ENCODE measurements around the gene PPIA.
"Not testable (repeated sequence)": the region's sequence is repeated elsewhere in the genome, so short reads cannot be mapped to it uniquely, and the experiment has no call there.

The PPIA gene

DNA sequence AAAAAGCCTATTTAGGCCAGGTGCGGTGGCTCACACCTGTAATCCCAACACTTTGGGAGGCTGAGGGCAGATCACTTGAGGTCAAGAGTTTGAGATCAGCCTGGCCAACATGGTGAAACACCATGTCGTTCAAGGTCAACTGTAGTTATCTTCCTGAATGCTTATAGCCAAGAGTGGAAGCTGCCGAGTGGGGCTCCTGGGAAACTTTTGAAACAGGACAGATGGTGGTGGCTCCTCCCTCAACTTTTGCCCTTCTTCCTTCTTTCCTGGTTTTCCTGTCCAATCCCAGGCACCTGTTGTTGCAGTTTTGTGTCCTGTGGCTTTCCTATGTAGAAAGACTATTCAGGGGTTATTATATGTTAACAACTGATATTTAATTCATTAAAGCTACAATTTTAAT lies 8.7 kb upstream of the PPIA start:
- no peak for DNase-seq (ENCODE audit: low spot score)

DNA sequence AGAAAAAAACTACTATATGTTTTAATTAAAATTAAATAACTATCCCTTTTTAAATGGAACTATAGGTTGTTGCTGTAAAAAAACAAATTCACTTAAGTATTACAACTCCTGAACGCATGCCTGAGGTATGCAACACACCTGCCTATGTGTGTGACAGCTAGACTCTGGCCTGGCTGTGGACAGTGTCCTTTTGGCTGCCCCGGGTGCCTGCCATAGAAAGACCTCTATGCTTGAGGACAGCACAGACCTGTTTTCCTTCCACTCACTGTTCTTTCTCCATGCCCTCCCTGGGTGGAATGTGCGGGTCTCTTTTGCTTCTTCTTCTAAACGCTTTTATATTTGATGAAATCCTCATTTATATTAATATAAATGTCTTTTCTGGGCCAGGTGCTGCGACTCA lies 6.5 kb upstream of the PPIA start:
- DNase-seq (ENCODE audit: low spot score) = no peak

DNA sequence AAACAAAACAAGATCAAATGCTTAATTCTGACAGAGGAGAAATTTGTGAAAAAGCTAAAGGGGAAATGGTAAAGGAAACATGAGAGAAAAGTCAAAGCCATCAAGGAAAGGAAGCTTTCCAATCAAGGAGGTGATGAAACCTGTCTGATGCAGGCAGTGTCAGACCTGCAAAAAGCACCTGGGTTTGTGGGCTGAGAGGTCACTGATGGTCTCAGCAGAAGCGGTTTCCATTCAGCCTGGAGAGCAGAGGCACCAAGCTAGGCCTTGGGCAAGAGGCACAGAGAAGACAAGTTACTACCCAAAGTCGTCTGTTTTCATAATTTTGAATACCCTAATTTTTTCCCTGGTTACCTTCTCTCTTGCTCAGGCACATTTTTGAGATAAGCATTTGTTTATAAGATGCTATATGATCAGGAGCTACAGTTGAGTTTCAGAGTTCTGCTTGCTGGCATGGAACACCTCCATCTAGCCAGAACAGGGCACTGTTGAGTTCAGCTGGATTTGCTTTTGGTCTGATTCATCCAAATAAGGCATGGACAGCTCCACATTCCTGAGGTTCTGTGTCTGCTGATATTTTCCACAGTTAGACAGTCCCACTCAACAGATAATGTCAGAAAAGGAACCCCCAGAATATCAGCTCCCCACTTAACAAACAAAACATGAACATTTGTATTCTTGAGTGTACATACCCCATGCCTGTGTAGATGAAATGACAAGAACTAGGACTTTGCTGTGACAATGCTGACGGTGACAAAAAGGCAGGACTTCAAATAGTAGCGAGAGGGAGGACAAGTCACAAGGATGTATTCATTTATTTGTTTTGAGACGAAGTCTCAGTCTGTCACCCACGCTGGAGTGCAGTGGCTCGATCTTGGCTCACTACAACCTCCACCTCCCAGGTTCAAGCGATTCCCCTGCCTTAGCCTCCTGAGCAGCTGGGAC lies 4.9 kb upstream of the PPIA start:
- no peak for DNase-seq (ENCODE audit: low spot score)

DNA sequence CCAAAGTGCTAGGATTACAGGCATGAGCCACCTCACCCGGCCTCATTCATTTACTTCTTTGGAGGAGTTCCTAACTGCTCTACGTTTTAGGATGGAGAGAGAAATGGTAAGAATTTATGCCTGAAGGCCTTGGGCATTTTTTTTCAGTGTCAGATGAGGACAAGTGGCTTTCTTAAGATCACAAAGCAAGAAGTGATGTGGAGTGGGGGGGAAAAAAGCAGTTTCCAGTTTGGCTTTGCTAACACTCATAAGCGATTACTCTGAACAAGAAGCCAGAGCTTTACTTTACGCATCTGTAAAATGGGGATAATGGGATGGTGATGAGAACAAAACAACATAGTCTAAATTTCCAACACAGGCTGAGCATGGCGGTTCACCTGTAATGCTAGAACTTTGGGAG lies 2.6 kb upstream of the PPIA start:
- DNase-seq (ENCODE audit: low spot score) = no peak

DNA sequence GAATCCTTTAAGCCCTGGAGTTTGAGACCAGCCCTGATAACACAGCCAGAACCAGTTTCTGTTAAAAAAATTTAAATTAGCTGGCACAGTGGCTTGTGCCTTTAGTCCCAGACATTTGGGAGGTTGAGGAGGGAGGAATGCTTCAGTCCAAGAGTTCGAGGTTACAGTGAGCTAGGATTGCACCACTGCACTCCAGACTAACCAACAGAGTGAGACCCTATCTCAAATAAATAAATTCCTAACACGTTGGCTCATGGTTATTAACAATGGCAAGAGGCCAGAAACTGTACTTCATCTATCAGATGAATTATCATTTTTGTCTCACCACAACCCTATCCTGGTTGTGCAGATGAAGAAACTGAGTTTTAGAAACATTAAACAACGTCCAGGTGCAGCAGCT lies 2.1 kb upstream of the PPIA start:
- no peak for DNase-seq (ENCODE audit: low spot score)

DNA sequence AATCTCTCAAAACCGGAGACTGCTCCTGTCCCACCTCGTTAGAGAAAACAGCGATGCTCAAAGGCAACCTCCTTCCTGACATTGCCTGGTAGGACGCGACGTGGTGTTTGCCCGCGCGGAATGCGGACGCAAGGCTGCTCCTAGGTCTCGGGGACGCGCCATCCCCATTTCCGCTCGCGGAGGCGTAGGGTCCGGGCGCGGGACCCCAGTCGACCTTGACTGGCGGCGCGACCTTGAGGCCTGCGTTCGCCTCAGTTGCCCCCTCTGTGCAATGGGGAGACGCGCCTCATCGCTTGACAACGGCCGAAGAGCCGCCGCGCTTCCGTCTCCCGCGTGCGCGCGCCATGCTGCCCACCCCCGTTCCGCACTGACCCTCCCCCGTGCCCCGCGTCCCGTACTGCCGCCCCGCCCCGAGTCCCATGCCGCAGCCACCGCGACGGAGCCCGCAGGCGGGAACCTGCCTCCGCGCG lies 412 bp upstream of the PPIA start:
- DNase-seq (ENCODE audit: low spot score) = no peak

DNA sequence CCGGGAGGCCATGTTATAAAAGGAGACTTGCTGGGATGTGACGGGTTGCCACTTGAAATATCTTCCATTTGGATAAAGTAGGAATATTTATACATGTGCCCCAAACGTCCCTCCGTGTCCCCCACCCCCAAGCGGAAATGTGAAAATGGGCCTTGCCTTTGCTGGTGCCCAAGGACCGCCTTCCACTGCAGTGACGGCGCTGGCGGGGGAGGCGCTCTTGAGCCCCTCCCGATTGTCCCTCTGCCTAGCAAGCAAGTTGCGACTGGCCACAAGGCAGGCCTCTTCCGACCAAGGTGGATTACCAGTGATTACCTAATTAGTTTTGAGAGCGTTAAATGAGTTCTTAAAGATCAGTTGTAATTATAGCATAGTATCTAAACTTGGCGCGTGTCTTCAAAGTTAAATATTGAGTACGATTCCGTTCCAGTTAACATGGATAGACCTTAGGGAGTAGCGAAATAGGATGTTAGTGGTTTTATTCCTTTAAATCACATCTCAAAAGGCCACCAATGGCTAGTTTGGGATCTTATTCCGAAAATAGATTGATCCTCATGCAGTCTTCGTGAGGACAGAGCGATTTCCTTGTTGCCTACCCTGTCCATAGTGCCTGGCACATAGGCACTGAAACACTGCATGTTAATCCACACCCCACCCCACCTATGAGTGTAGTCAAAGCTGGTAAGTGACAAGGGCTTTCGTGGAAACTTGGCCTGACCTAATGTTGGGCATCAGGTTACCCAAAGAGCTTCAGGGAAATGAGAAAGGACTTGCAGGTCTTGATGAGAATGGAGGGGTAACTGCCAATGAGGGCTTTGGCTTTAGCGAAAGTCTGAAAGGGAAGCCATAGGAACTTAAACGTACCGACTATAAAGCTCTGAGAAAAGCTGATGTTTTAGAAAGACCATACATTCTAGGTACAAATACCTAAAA lies 1.1 kb downstream of the PPIA start:
- no peak for DNase-seq (ENCODE audit: low spot score)

DNA sequence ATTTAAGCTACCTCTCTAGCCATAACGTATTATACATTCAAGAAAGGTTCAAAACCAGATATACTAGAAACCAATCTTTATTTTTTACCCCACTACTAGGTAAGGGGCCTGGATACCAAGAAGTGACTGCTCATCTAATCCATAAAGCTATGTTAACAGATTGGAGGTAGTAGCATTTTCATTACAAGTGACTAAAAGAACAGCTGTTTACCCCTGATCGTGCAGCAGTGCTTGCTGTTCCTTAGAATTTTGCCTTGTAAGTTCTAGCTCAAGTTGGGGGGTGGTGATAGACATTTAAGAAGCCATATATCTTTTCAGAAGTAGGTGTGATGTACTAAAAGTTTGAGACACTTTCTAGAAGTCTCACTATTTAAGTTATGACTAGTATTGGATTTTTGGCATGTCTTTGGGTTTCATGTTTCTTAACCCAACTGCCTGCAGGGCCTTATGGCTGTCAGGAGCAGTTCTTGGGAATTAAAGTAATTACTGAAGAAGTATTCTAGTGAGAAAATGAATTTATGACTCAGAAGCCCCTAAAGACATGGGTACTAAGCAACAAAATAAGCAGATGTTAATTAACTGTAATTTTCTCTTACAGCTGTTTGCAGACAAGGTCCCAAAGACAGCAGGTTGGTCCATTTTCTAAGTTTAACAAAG lies 2.3 kb downstream of the PPIA start:
- DNase-seq (ENCODE audit: low spot score) = no peak

DNA sequence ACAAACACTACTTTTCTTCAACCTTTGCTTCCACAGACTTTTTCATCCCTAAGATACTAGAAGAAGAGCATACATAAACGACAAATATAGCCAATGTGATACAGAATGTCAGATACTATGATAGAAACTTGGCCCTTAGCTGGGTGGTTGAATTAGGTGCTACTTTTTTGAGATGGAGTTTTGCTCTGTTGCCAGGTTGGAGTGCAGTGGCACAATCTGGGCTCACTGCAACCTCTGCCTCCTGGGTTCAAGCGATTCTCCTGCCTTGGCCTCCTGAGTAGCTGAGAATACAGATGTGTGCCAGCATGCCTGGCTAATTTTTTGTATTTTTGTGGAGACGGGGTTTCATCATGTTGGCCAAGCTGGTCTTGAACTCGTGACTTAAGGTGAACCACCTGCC lies 3.5 kb downstream of the PPIA start:
- no peak for DNase-seq (ENCODE audit: low spot score)

DNA sequence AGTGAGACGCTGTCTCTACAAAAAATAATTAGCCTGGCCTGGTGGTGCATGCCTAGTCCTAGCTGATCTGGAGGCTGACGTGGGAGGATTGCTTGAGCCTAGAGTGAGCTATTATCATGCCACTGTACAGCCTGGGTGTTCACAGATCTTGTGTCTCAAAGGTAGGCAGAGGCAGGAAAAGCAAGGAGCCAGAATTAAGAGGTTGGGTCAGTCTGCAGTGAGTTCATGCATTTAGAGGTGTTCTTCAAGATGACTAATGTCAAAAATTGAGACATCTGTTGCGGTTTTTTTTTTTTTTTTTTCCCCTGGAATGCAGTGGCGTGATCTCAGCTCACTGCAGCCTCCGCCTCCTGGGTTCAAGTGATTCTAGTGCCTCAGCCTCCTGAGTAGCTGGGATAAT lies 5.4 kb downstream of the PPIA start:
- no peak for DNase-seq (ENCODE audit: low spot score)

DNA sequence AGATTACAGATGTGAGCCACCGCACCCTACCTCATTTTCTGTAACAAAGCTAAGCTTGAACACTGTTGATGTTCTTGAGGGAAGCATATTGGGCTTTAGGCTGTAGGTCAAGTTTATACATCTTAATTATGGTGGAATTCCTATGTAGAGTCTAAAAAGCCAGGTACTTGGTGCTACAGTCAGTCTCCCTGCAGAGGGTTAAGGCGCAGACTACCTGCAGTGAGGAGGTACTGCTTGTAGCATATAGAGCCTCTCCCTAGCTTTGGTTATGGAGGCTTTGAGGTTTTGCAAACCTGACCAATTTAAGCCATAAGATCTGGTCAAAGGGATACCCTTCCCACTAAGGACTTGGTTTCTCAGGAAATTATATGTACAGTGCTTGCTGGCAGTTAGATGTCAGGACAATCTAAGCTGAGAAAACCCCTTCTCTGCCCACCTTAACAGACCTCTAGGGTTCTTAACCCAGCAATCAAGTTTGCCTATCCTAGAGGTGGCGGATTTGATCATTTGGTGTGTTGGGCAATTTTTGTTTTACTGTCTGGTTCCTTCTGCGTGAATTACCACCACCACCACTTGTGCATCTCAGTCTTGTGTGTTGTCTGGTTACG lies 6.0 kb downstream of the PPIA start:
- no peak for DNase-seq (ENCODE audit: low spot score)

DNA sequence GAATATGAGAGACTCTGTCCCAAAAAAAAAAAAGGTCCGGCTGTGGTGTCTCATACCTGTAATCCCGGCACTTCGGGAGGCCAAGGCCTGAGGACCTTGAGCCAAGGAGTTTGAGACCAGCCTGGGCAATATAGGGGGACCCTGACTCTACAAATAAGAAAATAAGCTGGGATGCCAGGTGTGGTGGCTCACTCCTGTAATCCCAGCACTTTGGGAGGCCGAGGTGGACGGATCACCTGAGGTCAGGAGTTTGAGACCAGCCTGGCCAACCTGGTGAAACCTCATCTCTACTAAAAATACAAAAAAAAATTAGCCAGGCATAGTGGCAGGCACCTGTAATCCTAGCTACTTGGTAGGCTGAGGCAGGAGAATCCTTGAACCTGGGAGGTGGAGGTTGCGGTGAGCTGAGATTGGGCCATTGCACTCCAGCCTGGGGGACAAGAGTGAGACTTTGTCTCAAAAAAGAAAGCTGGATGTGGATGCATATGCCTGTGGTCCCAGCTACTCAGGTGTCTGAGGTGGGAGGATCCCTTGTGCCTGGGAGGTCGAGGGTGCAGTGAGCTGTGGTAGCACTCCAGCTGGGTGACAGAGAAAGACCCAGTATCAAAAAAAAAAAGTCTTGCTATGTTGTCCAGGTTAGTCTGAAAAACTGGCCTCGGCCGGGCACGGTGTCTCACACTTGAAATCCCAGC lies 7.5 kb downstream of the PPIA start:
- not testable (repeated sequence) for DNase-seq (ENCODE audit: low spot score)

DNA sequence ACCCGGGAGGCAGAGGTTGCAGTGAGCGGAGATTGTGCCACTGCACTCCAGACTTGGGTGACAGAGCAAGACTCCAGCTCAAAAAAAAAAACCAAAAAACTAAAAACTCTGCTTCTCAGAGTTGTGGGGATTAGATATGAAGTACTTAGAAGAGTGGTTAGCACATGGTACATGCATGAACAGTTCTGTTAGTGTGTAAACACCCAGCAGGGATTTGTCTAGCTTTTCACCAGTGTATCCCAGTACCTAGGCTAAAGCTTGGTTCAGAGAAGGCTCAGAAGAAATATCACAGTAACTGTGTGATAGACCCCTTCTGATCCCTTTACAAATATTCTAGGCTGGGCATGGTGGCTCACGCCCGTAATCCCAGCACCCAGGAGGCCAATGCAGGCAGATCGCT lies 9.5 kb downstream of the PPIA start:
- DNase-seq (ENCODE audit: low spot score) = no peak

DNA sequence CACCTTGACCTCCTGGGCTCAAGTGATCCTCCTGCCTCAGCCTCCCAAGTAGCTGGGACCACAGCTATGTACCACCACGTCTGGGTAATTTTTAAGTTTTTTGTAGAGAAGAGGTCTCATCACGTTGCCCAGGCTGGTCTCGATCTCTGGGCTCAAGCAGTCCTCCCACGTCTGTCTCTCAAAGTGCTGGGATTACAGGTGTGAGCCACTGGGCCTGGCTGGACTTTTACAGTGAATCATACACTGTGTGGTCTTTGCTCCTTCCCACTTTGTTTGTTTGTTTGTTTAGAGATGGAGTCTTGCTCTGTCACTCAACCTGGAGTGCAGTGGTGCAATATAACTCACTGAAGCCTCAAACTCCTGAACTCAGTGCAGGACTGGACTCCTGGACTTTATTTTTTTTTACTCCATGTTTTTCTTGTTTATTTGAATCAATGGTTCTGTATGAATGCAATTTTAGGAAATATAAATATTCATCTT lies 12.5 kb downstream of the PPIA start:
- no peak for DNase-seq (ENCODE audit: low spot score)

DNA sequence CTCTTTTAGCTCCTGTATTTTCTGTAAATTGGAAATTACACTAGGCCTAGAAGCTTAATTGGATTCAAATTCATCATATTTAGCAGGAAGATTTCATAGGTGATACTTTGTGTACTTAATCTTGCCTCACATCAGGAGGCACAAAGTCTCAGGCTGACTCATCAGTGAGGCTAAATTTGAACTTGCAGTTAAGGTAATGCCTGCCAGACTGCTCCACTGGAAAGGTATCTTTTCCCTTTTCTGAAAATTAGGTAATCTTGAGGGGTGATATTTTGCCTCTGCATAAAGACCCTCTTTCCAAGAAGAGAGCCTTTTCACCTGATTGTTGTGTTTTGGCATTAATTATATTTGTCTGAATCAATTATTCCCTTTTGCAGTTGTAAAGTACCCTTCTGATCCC lies 14.6 kb downstream of the PPIA start:
- no peak for DNase-seq (ENCODE audit: low spot score)

DNA sequence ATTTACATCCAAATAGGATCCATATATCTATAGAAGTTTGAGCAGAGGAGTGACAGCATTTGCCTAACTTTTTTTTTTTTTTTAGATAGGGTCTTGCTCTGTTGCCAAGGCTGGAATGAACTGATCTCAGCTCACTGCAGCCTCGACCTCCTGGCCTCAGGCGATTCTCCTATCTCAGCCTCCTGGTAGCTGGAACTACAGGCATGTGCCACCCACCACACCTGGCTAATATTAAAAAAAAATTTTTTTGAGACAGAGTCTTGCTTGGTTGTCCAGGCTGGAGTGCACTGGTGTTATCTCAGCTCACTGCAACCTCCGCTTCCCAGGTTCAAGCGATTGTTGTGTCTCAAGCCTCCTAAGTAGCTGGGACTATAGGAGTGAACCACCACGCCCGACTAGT lies 15.1 kb downstream of the PPIA start:
- DNase-seq (ENCODE audit: low spot score) = no peak

DNA sequence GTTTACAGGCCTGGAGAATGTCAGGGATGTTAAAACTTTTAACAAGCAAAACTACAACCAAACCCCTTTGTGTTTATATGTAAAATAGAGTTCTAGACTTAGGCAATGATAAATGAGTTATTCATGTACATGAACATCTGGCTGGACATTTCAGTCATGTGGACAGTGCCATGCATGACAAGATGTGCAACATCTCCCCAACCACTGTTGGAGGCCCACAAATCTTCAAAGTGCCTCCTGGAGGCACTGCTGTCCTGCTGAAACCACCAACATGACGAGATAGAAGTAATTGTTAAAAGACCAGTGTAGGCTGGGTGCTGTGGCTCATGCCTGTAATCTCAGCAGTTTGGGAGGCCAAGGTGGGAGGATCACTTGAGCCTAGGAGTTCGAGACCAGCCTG lies 18.4 kb downstream of the PPIA start:
- no peak for DNase-seq (ENCODE audit: low spot score)

DNA sequence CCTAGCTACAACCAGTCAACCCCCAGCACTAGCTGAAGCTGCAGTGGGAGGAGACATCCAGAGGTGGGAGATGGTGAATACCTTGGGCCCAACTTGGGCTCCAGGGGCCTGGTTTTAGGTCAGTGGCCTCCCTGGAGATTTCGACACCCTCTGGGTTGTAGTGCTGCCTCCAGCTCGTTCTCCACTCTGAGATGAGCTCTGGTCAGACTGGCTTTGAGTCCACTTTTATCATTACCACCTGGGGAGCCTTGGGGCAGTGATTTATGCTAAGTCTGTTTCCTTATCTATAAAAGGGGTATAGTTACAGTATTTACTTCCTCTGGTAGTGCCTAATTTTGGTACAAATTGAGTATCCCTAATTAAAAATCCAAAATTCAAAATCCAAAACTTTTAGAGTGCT lies 22.8 kb downstream of the PPIA start:
- DNase-seq (ENCODE audit: low spot score) = no peak

DNA sequence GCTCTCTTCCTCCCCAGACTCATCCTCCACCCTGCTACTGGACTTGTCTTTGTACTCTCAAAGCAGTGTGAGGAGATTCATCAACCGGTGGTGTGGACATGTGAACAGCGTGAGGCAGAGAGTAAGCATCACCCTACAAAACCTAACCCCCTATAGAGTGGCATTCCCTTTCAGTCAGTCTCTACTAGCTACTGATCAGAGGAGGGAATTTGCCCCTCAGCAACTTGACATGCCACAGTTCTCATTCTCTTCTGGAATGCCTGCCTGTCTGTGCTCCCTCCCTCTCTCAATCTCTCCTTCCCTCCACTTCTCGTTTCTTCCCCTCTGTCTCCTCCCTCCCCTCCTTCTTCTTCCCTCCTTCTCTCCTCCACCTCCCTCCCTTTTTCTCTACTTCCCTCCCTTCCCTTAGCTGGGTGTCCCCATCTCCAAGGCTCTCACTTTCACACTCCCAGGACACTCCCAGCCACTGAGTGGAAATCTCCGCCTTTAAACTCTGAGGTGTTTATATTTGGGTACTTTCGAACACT lies 26.8 kb downstream of the PPIA start:
- DNase-seq (ENCODE audit: low spot score) = no peak

DNA sequence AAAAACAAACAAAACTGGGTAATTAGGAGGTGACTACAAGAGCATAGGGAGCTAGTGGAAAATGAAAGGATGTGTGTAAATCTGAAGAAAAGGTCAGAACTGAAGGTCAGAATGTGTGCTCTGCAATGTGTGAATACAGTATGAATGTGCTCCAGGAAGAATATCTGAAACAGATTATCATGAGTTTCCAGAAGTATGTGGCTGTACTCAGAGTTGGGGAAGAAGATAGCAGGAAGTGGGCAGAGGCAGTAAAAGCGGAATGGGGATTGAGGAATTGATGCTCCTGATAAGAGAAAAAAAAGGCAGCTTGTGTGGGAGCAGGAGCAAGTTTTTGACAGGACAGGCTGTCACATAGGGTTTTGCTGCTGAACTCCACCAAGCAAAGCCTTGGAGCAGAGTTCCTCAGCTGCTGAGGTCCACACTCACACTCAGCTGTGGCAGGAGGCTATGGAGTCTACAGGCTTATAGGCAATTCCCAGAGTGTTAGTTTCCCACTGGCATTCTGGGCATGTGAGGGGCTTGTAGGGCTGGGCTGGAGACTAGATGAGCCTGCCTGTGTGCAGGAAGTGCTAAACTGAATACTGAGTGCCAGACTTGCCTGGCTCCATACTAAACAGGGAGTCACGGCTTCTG lies 28.5 kb downstream of the PPIA start:
- no peak for DNase-seq (ENCODE audit: low spot score)

Measured in left forelimb (tissue), 1 donor.